ENCODE measurements around the gene CHST14.
A peak's percentile ranks its signal among the peaks of the same experiment; 100 is the strongest.

The CHST14 gene

GRCh38 chr15:40495516-40495915, 24.7 kb downstream of the CHST14 start:
- no peak for DNase-seq

GRCh38 chr15:40498418-40498817, 27.6 kb downstream of the CHST14 start:
- no peak for DNase-seq

- DNase-seq: no peak
Measured at GRCh38 chr15:40498891-40499290, 28.1 kb downstream of the CHST14 start.

DNA sequence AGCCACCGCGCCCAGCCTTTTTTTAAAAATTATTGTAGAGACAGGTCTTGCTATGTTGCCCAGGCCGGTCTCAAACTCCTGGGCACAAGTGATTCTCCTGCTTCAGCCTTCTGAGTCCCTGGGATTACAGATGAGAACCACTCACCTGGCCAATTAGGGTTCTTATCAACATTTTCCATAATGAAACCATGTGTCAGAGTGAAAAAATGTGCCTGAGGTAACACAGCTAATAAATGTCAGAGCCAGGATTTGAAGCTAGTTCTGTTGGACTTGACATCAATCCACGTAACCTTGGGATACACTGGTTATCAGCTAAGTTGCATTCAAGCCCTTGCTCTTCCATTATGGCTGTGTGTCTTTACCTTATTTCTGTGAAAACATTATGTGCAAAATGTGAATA, 29.1 kb downstream of the CHST14 start:
- no peak for DNase-seq

DNA sequence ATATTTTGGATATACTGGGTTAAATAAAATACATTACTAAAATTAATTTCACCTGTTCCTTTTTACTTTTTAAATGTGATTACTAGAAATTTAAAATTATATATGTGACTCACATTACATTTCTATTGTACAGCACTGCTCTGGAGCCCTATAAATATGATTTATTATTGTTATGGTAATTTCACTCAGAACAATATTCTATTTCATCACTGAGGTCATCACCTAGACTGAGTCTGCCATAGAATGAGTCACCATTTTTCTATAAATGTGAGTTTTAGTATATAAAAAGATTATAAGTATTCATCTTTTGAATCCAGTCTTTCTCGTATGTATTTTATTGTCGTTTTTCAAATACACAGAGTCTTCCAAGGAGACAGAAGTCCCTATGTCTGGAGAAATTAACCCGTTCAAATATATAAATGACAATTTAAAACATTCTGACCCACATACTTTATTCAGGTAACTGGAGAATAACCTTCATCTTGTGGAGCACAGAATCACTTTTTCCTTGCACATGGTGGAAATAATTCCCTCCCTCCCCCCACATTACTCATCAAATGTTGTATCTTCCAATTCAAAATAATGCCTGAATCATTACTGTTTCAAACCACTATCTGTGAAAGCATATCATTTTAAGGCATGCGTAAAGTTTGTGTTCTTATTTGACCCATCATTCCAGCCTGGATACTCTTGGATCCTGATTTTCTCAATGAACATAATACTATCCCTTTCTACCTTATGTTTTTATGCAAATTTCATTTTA, 30.0 kb downstream of the CHST14 start:
- no peak for DNase-seq

DNA sequence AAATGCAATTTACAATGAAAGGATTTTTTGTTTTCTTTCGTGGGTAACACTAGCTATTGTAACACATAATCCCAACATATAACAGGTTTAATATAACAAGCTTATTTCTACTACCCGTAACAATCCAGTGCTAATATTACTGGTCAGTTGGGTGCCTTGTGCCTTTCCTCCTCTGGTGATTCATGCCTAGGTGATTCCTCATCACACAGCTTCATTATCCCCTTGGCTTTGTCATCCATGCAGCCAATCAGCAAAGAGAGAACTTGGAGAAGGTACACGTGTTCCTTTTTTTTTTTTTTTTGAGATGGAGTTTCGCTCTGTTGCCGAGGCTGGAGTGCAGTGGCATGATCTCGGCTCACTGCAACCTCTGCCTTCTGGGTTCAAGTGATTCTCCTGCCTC, 30.7 kb downstream of the CHST14 start:
- no peak for DNase-seq

DNA sequence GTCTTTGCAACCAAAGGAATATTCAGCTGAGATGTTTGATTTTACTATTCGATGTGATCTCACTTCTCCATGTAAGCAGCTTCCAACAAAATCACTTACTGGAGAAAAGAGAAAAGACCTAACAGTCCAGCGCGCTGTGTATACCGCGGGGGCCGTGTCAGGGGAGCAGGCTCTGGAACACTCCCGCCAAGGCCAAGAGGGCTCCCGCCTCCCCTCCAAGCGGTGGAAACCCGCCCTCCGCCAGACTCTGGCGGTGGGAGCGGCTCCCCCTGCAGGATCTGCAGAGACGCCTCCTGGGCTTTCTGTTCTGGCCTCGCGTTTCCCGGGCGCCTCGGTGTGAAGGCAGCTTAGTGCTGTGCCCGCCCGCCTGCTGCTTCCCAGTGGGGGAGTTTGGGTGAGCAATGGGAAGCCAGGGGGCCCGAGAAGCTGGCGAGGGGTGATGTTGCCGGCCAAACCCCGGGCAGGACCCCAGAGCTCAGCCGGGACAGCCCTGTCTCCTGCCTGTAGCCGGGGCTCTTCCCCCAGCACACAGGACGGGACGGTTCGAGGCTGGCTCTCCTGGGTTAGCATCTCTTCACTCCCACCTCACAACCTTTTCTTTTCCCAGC, 36.3 kb downstream of the CHST14 start:
- peak; percentile 85 for DNase-seq

DNA sequence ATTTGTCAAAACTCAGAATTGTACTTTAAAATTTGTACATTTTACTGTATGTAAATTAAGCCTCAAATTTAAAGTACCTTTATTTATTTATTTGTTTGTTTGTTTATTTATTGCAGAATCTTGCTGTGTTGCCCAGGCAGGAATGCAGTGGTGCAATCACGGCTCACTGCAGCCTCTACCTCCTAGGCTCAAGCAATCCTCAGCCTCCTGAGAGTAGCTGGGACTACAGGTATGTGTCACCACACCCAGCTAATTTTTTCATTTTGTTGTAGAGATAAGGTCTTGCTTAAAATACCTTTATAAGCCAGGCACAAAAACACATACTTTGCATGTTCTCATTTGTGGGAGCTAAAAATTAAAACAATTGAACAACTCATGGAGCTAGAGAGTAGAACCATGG, 37.4 kb downstream of the CHST14 start:
- no peak for DNase-seq

DNA sequence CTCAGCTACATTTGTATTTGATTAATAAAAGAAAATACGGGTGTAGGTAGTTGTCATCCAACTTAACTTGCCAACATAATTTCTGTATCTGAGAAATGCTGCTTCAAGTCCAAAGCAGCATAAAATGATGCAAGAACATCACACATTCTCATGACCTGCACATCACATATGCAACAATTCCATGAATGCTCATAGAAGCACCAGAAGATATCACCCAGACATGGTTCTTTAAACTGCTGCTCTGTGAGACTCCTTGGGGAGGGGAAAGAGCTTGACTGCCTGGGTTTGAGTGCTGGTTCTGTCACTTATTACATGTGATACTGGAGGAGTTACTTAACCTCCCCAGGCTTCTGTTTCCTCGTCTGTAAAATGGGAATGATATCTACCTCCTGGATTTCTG, 39.4 kb downstream of the CHST14 start:
- DNase-seq: no peak

DNA sequence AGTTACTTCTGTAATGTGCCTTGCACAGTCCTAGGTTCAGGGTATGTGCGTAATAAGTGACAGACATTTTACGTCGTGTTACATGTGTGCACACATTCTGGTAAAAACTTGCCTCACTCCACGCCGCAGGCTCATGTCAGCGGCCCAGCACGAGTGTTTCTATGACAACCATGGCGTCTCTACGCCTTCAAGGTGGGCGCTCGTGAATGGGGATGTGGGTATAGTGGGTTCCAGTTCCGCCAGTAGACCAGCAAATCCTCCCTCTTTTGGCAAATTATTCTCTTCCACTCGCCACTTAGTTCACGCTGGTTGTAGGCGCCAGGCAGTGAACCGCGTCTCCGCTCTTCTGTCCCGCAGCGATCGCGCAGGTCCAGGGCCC, 40.3 kb downstream of the CHST14 start:
- no peak for DNase-seq

DNA sequence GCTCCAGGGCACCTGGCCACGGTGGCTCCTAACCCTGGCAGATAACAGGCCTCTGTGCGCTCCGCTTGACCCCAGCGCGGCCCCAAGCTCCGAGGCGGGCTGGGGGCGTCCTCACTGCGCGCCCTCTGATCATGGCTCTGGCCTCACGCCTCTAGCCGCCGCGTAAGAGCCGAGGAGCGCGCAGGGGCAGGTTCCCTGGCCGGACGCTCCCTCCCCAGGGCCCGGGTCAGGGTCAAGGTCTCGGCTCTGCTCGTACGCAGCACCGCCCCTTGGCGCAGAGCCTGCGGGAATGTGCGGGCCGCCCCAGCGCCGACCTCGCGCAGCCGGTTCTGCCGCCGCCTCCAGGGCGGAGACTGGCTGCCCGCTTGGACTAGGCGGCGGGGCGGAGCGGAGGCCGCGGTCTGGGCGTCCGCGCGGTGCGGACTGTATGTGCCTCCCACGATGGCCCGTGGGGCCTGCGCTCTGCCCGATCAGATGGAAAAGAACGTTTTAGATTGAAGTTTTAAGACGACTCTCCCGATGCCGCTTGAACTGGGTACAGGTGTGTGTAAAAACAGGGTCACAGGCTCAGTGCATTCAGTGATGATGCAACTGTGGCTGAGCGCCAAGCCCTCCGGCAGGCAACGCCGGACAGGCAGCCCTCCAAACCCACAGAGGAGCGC, 40.8 kb downstream of the CHST14 start:
- peak; percentile 85 for DNase-seq

- DNase-seq: no peak
Measured at GRCh38 chr15:40512440-40512839, 41.7 kb downstream of the CHST14 start.

DNA sequence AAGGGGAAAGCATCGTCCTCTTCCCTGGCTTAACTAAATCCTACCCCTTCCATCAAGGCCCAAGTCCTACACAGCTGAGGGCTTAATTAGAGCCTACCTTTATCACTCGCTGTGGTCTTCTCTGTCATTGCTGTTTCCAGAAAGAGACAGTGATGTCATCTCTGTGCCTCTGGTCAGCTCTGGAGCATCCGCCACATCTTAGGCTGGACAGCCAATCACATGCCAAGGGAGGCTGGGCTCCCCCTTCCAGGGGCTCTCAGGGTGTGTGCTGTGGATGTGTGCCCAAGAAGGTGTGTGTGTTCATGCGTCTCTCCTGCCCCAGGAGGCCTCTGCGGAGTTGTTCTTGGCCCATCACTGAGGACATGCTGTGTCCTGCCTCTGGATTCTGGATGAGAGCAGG, 42.8 kb downstream of the CHST14 start:
- no peak for DNase-seq

DNA sequence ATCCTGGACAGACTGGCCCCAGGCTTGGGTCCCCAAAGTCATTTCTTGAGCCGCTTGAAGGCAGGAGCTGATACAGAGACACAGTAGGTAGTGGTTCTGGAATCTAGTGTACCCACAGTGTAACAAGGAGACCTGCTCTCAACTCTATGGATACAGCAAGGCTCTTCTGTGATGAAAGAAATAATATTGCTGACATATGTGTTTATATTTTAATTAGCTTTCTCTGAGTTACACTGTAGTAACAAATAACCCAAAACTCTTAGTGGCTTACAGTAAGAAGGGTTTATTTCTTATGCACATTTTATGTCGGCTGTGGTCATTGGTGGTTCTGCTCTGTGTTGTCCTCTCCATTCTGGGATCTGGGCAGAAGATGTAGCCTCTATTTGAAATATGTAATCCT, 45.5 kb downstream of the CHST14 start:
- no peak for DNase-seq
